PFSK-1 (cell line): ENCODE data around the gene GGN.

Experiments
- FOXP2 ChIP-seq: optimal IDR thresholded peaks from 2 replicates; pipeline ENCODE3; 2011; ENCODE audit warnings: borderline replicate concordance, control low read depth, inconsistent platforms; ENCODE audit not compliant: insufficient read depth; ENCODE audit errors: extremely low read length, extremely low read depth
- POLR2AphosphoS5 ChIP-seq: IDR thresholded peaks from 2 replicates; pipeline ENCODE4 v1.6.1; 2012; ENCODE audit warnings: low read depth, mild to moderate bottlenecking, control low read depth, low read length, moderate library complexity
- REST ChIP-seq, 2 experiments: IDR thresholded peaks; 2 replicates each; pipeline versions ENCODE4 v1.6.1 to v1.8.0; 2011 to 2012; ENCODE audit warnings: low read depth in 2 of 2, low read length in 2 of 2, control low read depth in 1 of 2, inconsistent platforms in 1 of 2, mild to moderate bottlenecking in 1 of 2, moderate library complexity in 1 of 2; ENCODE audit not compliant: insufficient read depth in 1 of 2
- SIN3A ChIP-seq: IDR thresholded peaks from 2 replicates; pipeline ENCODE4 v1.6.1; 2012; ENCODE audit warnings: mild to moderate bottlenecking, low read length, moderate library complexity, borderline replicate concordance; ENCODE audit not compliant: insufficient read depth
- TAF1 ChIP-seq: IDR thresholded peaks from 2 replicates; pipeline ENCODE4 v1.6.1; 2012; ENCODE audit warnings: low read length, control low read depth, borderline replicate concordance; ENCODE audit not compliant: insufficient read depth

The GGN gene

DNA sequence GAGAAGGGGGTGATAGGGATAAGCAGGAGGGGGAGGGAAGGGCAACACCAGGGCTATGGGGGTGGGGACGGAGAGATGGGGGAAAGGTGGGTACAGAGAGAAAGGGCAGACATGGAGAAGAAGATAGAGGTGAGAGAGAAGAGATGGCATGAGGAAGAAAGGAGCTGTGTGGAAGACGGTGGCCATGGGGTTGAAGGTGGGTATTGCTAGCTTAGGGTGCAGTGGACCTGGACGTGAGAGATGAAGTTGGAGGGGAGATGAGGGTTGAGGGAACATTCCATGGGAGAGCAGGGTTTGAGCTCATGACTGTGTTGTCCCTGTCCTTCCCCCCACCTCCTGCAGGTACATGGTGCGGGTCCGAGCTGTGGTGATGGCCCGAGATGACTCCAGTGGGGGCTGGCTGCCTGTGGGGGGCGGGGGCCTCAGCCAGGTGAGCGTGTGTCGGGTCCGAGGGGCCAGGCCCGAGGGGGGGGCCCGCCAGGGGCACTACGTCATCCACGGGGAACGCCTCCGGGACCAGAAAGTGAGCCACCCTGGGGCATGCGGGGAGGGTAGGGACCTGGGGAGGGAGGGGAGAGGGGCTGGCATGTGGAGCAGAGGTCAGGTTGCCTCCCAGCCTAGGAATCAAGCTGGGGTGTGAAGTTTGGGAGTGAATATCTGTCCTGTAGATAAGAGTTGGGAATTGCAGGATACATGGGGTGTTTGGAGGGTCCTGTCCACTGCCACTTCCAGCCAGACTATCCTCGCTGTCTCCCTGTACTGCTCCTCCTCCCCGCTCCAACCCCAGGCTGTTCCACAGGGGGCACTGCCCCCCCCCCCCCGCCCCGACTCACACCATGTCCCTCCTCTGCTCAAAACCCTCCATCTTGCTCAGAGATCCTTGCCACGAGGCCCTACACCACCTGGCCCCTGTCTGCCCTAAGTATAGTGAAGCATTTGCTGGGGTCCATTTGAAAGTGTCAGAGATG is 2.4 kb upstream of the GGN start:
- TF ChIP-seq POLR2AphosphoS5 (no peak; the same call in 1 of the 2 replicates), SIN3A (no peak), TAF1 (no peak), FOXP2 (no peak), REST (IDR thresholded peaks at IDR 0.05; ENCODE audit: insufficient read depth in 1 of 2, low read depth in 2 of 2, low read length in 2 of 2) (no peak)

DNA sequence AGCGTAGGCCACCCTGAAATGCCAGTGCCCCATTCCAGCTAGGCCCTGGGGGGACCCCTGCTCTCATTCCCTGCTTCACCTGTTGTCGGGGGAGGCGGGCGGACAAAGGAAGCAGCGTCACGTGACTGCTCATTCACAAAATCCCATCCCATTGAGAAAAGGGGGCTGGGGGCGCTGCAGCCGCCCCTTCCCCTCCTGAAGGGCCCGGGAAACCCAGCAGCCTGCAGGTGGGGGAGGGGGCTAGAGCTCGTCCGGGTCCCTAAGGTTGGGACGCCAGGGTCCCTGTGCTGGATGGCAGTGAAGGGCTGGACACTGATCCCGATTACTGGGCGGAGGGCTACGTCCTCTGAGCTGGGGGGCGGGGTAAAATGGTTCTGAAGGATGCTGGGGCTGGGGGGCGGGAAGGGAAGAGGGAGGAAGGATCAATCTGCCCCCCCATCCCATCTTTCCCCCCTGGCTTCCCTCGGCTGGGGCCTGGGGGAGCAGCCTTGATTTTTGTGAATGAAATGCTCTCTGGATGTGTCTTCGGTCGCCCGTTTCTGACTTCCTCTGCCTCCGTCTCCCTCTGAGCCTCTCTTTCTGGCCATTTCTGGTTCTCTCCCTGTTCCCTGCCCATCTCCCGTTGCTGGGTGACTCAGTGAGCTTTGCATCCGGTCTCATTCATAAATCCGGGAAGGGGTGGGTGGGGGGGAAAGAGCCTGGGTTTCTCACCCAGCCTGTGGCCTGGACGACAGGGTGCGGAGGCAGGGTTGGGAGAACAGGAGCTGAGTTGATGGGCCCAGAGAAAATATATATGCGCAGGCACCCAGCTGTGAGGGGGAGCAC is 1.5 kb upstream of the GGN start:
- TF ChIP-seq REST (IDR thresholded peaks at IDR 0.05; ENCODE audit: insufficient read depth in 1 of 2, low read depth in 2 of 2, low read length in 2 of 2) (0 out of 4 replicates have a peak, but pooled peaks of 1 of the 2 experiments have one; percentile 23), SIN3A (peak; percentile 82; the same call in 1 of the 2 replicates), POLR2AphosphoS5 (peak; percentile 73), FOXP2 (no peak), TAF1 (peak; percentile 78)

DNA sequence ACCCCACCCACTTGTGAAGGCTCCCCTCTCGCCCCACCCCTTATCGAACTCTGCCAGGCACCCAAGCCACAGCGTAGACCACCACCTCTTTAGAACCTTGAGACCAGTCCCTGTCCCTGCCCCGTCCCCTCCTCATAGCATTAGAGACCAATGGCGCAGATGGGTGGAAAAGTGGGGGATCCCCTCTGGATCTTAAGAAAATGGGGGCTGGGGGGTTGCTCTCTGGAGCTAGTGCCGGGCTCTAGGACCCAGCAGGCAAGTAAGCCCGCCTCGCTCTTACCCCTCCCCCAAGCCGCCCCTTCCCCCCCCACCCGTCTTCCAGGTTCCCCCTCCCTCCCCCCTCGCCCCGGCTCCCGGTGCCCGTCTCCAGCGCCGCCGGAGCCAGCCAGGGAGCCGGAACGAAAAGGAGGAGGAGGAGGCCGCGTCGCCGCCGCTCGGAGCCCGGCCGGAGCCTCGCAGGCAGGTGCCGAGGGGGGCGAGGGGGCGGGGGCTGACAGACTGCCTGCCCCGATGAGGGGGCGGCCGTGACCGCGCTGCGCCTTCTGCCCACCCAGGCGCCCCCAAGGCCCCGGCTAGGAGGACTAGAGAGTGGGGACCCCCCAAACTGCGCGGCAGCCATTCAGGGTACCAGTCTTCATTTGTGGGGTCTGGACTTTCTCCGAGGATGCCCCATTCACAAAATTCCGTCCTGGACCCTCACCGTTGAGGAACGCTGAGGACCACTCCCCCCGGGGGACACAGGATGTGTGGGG is 691 bp upstream of the GGN start, which contains the start of gene SPRED3:
TSS of gene SPRED3 (plus strand) at position 349 of the 752 bp plus-strand sequence. CDS start 1,606 bp downstream, outside the sequence.
- TF ChIP-seq SIN3A, result no peak
- TF ChIP-seq TAF1, result 0 out of 2 replicates have a peak, but pooled peaks have one; percentile 0
- 0 out of 4 replicates have a peak, but pooled peaks of 1 of the 2 experiments have one; percentile 8 for TF ChIP-seq REST (IDR thresholded peaks at IDR 0.05; ENCODE audit: insufficient read depth in 1 of 2, low read depth in 2 of 2, low read length in 2 of 2)
- TF ChIP-seq POLR2AphosphoS5, result no peak; the same call in 1 of the 2 replicates
- peak; percentile 3 for TF ChIP-seq FOXP2

DNA sequence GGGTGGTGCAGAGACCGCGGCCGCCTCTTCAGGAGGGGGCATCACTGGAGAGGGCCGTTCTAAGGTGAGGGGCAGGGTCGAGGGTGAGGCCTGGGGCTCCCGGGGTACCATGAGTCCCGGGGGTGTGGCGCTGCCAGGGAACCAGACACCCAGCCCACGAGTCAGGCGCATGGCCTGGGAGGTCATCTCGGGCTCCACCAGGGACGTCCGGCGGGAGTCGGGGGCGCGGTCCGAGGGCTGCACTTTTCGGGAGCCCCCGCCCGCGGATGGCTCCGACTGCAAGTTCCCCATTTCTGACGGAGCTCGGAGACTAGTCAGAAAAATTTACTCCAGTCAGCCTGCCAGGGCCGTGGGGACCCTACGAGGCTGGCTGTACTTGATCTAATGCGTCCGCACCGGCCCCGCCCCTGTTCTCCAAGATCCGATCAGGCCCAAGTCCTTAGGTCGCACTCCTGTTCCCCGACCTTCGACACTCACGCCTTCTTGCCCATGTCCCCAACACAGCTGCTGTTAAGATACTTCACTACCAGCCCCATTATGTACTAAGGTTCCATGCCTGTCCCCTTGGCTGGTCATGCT is 774 bp downstream of the GGN start:
- peak; percentile 17; the same call in 1 of the 2 replicates for TF ChIP-seq SIN3A
- no peak for TF ChIP-seq REST (IDR thresholded peaks at IDR 0.05; ENCODE audit: insufficient read depth in 1 of 2, low read depth in 2 of 2, low read length in 2 of 2)
